Measurements from ENCODE around the gene PPDPF. TPM values are rescaled to one million over a fixed set of nuclear protein-coding genes. Genes with fewer than 3 reads are reported as not detected.
"Not testable (repeated sequence)": the region's sequence is repeated elsewhere in the genome, so short reads cannot be mapped to it uniquely, and the experiment has no call there.

PPDPF gene
- total RNA-seq, 1 experiment from 2014 or later: 30.6 TPM

DNA sequence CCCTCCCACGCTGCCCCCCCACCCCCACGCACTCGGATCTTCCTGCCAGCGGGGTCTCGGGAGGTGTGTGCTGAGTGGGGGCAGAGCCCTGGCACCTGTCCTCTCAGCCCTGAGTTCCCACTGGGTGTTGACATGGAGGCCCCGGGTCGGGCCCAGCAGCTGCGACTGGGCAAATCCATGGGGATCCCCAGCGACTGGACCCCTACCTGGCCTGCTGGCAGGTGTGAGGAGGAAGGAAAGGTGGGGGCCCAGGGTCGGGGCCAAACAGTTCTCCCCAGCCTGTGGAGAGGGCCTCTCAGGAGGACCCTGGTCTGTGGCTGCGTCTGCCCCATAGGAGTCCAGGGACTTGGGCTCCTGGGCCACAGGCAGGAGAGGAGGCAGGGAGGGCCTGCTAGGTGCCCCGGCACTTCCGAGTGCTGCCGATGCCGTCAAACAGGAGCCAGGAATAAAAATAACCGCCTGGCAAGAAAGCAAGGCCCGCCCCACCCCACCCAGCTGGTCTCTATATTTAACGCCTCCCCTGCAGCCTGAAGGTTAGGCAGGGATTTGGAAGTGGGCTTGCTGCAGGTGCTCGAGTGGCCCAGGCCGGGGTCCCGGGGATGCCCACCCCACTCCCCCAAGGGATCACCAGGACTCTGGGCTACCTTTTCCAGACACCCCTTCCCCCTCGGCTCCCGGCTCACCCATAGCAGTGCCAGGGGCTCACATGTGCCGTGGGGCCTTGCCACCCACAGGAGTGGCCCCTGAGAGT is 20.2 kb upstream of the PPDPF start:
- no peak for DNase-seq (ENCODE audit: low read depth)

DNA sequence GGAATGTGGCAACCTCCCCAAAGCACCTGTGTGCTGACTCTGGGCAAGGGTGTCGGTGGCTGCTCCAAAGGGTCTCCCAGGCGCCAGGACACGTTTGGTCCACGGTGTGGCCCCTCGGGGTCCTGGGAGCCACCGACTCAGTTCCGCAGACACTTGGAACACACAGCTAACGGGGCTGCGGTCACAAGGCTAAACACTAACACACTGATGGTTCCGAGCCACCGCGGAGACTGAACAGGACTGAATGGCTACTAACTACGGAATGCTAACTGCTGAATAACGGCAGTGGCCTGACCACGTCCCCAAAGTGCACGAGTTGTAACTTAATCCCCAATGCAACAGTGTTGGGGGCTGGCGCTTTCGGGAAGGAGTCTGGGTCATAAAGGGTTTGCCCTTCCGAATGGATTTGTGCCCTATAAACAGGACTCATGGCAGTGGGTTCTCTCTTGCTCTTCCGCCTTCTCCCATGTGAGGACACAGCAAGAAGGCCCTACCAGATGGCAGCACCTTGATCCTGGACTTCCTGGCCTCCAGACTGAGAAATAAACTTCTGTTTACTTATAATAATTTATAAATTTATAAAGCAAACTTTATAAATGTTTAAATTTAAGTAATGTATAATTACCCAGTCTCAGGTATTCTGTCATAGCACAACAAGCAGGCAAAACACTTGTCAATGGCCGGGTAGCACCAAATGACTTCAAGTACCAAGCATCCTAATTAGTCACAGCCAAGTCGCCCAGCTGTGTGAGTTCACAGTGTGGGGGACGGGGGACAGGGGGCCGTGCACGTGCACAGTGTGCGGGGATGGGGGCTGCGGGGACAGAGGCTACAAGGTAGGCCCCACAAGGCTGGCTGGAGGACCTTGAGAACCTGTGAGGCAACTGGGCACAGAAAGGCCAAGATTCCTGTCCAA is 19.4 kb upstream of the PPDPF start:
- no peak for DNase-seq (ENCODE audit: low read depth)

DNA sequence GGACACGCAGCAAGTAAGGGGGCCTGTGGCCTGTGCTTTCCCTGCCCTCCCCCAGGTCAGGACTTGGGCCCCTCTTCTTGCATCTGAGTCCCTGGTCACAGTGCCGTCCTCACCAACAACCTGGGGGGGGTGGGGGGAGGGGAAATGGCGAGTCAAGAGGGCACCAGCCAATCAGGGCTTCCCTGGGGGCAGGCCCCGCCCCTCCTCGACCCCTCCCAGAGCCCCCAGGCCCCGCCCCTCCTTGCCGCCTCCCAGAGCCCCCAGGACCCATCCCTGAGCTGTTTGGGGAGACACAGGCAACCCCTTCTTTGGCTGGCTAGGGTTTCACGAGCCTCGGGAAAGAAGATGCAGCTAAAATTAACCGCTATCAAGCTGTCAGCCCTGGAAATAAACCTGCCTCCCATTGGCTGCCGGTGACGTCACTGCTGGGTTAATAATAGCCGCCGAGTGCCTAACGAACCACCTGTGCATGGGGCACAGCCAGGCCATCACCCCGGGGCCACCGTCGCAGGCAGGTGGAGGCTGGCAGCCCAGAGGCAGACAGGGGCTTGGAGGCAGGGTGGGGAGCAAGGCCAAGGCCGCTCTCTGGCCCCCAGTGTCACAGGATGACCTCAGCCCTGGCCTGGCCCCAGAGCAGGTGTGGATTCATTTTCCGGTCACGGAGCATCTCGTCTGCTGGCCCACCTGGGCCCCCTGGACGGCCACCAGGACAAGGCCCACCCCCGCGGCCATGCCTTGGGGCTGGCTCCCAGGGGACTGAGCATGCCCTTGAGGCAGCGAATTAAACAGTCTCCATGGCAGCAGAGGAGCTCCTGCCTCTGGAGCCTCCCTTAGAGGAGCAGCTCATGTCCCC is 18.5 kb upstream of the PPDPF start:
- DNase-seq (ENCODE audit: low read depth): peak; percentile 48

- no peak for DNase-seq (ENCODE audit: low read depth)
Observed at GRCh38 chr20:63502671-63503172, 17.8 kb upstream of the PPDPF start.

DNA sequence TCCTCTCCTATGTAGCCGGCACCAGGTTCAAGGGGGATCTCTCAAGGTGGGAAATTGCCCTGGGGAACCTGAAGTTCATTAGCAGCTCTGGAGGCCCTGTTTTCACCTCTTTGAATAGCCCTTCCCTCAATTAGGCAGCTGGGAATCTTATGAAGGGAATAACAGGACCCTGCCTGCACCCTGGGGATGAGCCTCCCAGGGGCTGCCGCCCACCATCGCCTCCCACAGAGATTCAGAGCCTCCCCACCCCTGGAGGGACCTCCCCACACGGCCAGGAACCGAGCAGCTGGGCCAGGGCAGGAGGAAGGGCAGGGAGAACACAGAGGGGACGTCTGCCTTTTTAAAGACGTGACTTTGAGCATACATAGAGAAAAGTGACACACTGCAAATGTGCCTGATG is 17.0 kb upstream of the PPDPF start:
- no peak for DNase-seq (ENCODE audit: low read depth)

DNA sequence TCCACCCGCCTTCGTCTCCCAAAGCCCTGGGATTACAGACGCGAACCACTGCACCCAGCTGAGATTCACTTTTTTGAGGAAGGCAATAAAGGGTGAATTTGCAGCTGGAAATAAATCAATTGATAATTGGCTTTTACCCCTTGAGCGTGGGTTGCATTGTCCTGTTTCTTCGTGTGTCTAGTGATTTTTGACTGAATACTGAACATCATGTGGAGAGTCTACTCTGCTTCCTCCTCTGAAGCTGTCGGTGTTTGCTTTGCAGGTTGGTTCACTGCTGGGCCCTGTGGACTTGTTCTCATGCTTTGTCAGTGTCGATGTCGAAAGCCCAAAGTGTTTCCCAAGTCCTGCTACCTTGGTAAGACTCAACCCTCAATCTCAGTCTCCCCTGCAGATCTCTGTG is 15.9 kb upstream of the PPDPF start:
- DNase-seq (ENCODE audit: low read depth): no peak

DNA sequence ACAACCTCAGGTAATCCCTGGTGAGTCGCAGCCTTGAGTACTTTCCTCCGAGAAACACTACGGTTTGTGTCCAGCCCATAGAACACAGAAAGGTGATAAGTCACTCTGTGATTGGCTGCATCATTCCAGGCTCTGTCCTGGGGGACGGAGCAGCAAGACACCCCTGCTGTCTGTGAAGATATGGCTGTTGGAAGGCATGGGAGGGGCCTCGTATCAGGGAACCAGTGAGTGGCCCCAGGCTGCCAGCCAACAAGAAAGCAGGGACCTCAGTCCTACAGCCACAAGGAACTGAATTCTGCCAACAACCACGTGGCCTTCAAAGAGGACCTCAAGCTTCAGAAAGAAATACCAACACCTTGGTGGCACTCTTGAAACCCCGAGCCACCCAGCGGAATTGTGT is 15.3 kb upstream of the PPDPF start:
- DNase-seq (ENCODE audit: low read depth): no peak

DNA sequence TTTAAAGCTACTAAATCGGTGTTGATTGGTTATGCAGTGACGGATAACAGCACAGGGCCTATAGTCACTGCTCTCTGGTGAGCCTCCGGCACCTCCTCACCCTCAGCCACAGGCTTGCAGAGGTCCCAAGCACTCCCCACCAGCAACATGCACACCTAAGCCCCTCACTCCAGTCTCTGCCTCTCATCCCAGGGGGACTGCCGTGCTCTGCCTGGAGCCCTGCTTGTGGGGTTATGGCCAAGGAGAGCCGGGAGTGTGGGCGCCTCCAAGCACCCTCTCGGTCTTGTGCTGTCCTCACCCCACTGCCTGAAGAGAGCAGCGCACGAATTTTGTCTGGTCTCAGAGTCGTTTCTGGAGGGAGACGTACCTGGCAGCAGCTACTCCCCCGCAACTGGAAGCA is 14.8 kb upstream of the PPDPF start:
- no peak for DNase-seq (ENCODE audit: low read depth)

DNA sequence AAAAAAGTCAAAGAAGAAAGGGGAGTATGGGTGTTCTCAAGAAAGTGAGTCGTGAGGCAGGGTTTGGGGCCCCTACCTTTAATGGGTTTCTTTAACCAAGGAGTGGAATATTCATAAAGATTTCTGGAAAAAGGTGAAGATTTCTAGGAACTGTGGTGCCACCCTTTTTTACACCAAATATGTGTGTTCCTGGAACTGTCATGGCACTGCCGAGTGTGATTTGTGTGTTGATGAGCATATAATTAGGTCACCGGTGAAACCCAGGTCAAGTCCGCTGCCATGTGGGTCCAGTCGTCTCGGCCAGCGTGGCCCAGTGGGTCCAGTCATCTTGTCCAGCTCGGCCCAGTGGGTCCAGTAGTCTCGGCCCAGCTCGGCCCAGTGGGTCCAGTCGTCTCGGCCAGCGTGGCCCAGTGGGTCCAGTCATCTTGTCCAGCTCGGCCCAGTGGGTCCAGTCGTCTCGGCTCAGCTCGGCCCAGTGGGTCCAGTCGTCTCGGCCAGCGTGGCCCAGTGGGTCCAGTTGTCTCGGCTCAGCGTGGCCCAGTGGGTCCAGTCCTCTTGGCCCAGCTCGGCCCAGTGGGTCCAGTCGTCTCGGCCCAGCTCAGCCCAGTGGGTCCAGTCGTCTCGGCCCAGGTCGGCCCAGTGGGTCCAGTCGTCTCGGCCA is 13.4 kb upstream of the PPDPF start:
- no peak for DNase-seq (ENCODE audit: low read depth)

DNA sequence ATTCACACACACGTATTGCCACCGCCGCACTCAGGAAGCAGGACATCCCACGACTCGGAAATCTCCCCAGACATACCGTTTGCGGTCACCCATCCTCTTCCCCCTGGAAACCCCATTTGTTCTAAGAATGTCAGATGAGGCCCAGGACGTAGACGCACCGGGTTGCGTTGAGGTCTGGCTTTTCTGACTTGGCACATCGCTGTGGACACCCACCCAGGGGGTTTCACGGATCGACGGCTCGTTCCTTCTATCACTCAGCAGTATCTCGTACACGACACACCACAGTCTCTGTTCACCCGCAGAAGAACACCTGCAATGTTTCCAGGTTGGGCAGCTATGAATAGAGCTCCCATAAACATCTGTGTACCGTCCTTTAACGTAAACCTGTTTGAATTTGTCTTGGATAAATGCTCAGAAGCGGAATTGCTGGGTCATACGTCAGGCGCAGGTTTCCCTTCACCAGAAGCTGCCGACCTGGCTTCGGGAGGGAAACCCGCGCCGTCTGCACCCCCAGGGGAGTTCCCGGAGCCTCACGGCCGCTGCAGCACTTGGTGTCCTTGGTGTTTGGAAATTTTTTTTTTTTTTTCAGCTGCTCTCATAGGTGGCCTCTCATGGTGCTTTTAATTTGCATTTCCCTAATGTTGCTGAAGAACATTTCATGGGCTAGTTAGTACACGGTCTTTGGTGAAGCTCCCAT is 12.3 kb upstream of the PPDPF start:
- DNase-seq (ENCODE audit: low read depth): no peak

GRCh38 chr20:63509088-63509564 is 11.4 kb upstream of the PPDPF start:
- DNase-seq (ENCODE audit: low read depth): no peak

GRCh38 chr20:63513207-63513606 is 7.4 kb upstream of the PPDPF start:
- no peak for DNase-seq (ENCODE audit: low read depth)

DNA sequence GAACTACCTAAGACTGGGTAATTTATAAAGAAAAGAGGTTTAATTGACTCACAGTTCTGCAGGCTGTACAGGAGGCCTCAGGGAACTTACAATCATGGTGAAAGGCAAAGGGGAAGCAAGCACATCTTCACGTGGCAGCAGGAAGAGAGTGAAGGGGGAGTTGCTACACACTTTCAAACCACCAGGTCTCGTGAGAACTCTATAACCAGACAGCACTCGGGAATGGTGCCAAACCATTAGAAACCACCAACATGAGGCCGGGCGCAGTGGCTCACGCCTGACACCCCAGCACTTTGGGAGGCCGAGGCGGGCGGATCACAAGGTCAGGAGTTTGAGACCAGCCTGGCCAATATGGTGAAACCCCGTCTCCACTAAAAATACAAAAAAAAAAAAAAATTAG is 6.0 kb upstream of the PPDPF start:
- DNase-seq (ENCODE audit: low read depth): not testable (repeated sequence)

GRCh38 chr20:63517376-63518309 is 2.9 kb upstream of the PPDPF start:
- no peak for DNase-seq (ENCODE audit: low read depth)

- no peak for DNase-seq (ENCODE audit: low read depth)
Observed at GRCh38 chr20:63518351-63518861, 2.2 kb upstream of the PPDPF start.

GRCh38 chr20:63518946-63519667 is 1.5 kb upstream of the PPDPF start:
- DNase-seq (ENCODE audit: low read depth): no peak

GRCh38 chr20:63519668-63520503 is 679 bp upstream of the PPDPF start:
- DNase-seq (ENCODE audit: low read depth): peak; percentile 74

Data from Daoy (cell line).